ENCODE results near the gene ETV3.

GRCh38 chr1:157176016-157176415 is 37.8 kb upstream of the ETV3 start:
- TF ChIP-seq CTCF (IDR thresholded peaks at IDR 0.05) (no peak), POLR2A (IDR thresholded peaks at IDR 0.05) (no peak)

Data from uterus (tissue), 2 donors.